Caco-2 (cell line): ENCODE results near the gene CACNB3. TPM values are rescaled to one million over a fixed set of nuclear protein-coding genes. Genes with fewer than 3 reads are reported as not detected.

ENCODE experiments used
- BruUV-seq: library from RNA; stranded (reverse); fragments of 400-500 nt; replicated peaks from 2 replicates; lab custom pipeline; 2021; lab: Mats Ljungman, UMichigan
- CTCF ChIA-PET: fragments of 300-600 bp; sonication (Branson Sonifier 250); formaldehyde crosslinking; loops from one replicate; lab custom pipeline; 2022; ENCODE audit warnings: antibody characterized with exemption; lab: Charles Lee
- POLR2A ChIA-PET: fragments of 300-600 bp; sonication (Branson Sonifier 250); formaldehyde crosslinking; loops from one replicate; lab custom pipeline; 2022; ENCODE audit warnings: antibody characterized with exemption; lab: Charles Lee
- DNase-seq, 2 experiments: peaks; one replicate each; pipeline versions ENCODE4 v3.0.0 to v3.0.0-alpha.2; 2020 to 2022
- H3K27me3 ChIP-seq: replicated peaks from 2 replicates; pipeline ENCODE4 v1.6.0; 2011; ENCODE audit warnings: low read length; ENCODE audit not compliant: control insufficient read depth, insufficient read depth
- H3K36me3 ChIP-seq: 2 replicates; pipeline ENCODE4 v1.5.1; 2011; ENCODE audit warnings: low read length; ENCODE audit not compliant: control insufficient read depth, insufficient read depth
- H3K4me1 ChIP-seq: fragments of 250-450 bp; sonication (Bioruptor Pico); 2 replicates; pipeline ENCODE4 v1.5.1; 2020; ENCODE audit warnings: mild to moderate bottlenecking
- H3K4me3 ChIP-seq: 2 replicates; pipeline ENCODE4 v1.5.1; 2011; ENCODE audit warnings: low read depth, mild to moderate bottlenecking, control low read depth, low read length
- H3K9me3 ChIP-seq: fragments of 250-450 bp; sonication (Bioruptor Pico); 2 replicates; pipeline ENCODE4 v1.5.1; 2020; ENCODE audit warnings: mild to moderate bottlenecking, moderate library complexity
- H3K27ac Mint-ChIP-seq: one replicate; pipeline ENCODE4 v1.8.0; 2022; ENCODE audit warnings: mixed read lengths; ENCODE audit not compliant: unreplicated experiment
- H3K27me3 Mint-ChIP-seq: one replicate; pipeline ENCODE4 v1.8.0; 2022; ENCODE audit warnings: mixed read lengths; ENCODE audit not compliant: insufficient read depth, unreplicated experiment
- H3K36me3 Mint-ChIP-seq: one replicate; pipeline ENCODE4 v1.8.0; 2022; ENCODE audit warnings: mild to moderate bottlenecking, mixed read lengths; ENCODE audit not compliant: insufficient read depth, unreplicated experiment
- H3K4me1 Mint-ChIP-seq: one replicate; pipeline ENCODE4 v1.8.0; 2022; ENCODE audit warnings: low read depth, mixed read lengths; ENCODE audit not compliant: unreplicated experiment
- H3K4me3 Mint-ChIP-seq: one replicate; pipeline ENCODE4 v1.8.0; 2022; ENCODE audit warnings: mild to moderate bottlenecking, moderate library complexity, mixed read lengths; ENCODE audit not compliant: unreplicated experiment
- H3K9me3 Mint-ChIP-seq: one replicate; pipeline ENCODE4 v1.8.0; 2022; ENCODE audit warnings: mixed read lengths; ENCODE audit not compliant: unreplicated experiment
- CTCF ChIP-seq, 2 experiments: fragments of 200-600 bp in 1 of 2; IDR thresholded peaks; 1 replicate in 1 of 2; 2 replicates in 1 of 2; pipeline versions ENCODE4 v1.5.1 to v1.8.0; 2011 to 2022; ENCODE audit warnings: antibody characterized with exemption in 1 of 2, control low read depth in 1 of 2, inconsistent platforms in 1 of 2, low read depth in 1 of 2, low read length in 1 of 2, mild to moderate bottlenecking in 1 of 2, moderate library complexity in 1 of 2; ENCODE audit not compliant: insufficient read depth in 1 of 2, severe bottlenecking in 1 of 2, unreplicated experiment in 1 of 2
- intact Hi-C: fragments of 100-400 bp; cut with micrococcal nuclease; formaldehyde crosslinking; loops from one replicate; pipeline ENCODE4 v1.10.0; 2022; ENCODE audit not compliant: unreplicated experiment
- total RNA-seq: library from RNA; stranded (reverse); gene quantifications from 2 replicates; pipeline ENCODE4 v1.2.3, GENCODE V29; 2022

Gene CACNB3
- total RNA-seq, 1 experiment from 2014 or later, result 20.4 TPM

GRCh38 chr12:48793696-48794095 is 24.6 kb upstream of the CACNB3 start:
- H3K27me3 Mint-ChIP-seq, result no peaks in the 10 kb centered on the region
- H3K4me1 ChIP-seq, result peaks cover 32% of the 10 kb centered on the region
- no peak for TF ChIP-seq CTCF (IDR thresholded peaks at IDR 0.05; ENCODE audit: insufficient read depth in 1 of 2, low read depth in 1 of 2, low read length in 1 of 2, severe bottlenecking in 1 of 2, unreplicated experiment in 1 of 2)
- DNase-seq, result no peak
- no TSS peak for BruUV-seq
- H3K36me3 ChIP-seq, result no peaks in the 10 kb centered on the region
- no peaks in the 10 kb centered on the region for H3K9me3 Mint-ChIP-seq
- H3K27me3 ChIP-seq, result no peaks in the 10 kb centered on the region
- H3K9me3 ChIP-seq, result no peaks in the 10 kb centered on the region
- CTCF ChIA-PET, result interaction anchor here (0.6 to 4.3 kb wide), 3 partner anchors 21 to 72 kb away, joined by 3 to 148 read pairs (median 18); no protein-coding TSS in a partner anchor
- H3K4me3 Mint-ChIP-seq, result no peak overlapping the region
- H3K4me1 Mint-ChIP-seq, result peaks cover 9% of the 10 kb centered on the region
- no peak overlapping the region for H3K4me3 ChIP-seq
- peaks cover 17% of the 10 kb centered on the region for H3K36me3 Mint-ChIP-seq
- H3K27ac Mint-ChIP-seq, result no peak overlapping the region
- intact Hi-C loops, result loop anchor here (2.0 kb wide), 1 partner anchor 21 kb away; no protein-coding TSS in a partner anchor
- POLR2A ChIA-PET, result no interaction called here

DNA sequence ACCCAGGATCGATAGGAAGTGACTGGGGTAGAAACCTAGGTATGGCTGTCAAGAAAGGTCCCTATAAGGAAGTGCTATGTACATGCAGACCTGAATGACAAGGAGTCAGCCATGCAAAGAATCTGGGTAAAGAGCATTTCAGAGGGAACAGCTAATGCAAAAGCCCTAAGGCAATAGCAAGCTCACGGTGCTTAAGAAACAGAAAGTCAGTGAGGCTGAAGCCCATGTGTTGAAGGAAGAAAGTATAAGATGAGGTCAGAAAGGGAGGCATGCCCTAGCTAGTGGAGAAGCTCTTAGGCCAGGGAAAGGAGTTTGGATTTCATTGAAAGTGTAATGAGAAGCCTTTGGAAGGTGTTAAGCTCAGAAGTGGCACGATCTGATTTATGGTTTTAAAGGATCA is 23.4 kb upstream of the CACNB3 start:
- Mint-ChIP-seq H3K27ac (peak overlapping the region; percentile 34), H3K4me1 (peaks cover 9% of the 10 kb centered on the region), H3K4me3 (peak overlapping the region; percentile 9), H3K9me3 (no peaks in the 10 kb centered on the region), H3K27me3 (no peaks in the 10 kb centered on the region), H3K36me3 (peaks cover 5% of the 10 kb centered on the region)
- intact Hi-C loops, result loop anchor here (1.0 to 2.0 kb wide), 3 partner anchors 22 to 79 kb away; partner anchors contain the start of gene CCNT1
- BruUV-seq, result no TSS peak
- Histone ChIP-seq H3K9me3 (no peaks in the 10 kb centered on the region), H3K4me3 (no peak overlapping the region), H3K4me1 (peaks cover 30% of the 10 kb centered on the region), H3K27me3 (no peaks in the 10 kb centered on the region), H3K36me3 (no peaks in the 10 kb centered on the region)
- ChIA-PET POLR2A (interaction anchor here (0.6 to 1.2 kb wide), 5 partner anchors 10 to 113 kb away, joined by 3 to 13 read pairs (median 6); partner anchors contain the start of gene DDX23), CTCF (interaction anchor here (0.6 to 4.3 kb wide), 9 partner anchors 20 to 251 kb away, joined by 3 to 148 read pairs (median 4); partner anchors contain the start of gene KANSL2)
- no peak for TF ChIP-seq CTCF (IDR thresholded peaks at IDR 0.05; ENCODE audit: insufficient read depth in 1 of 2, low read depth in 1 of 2, low read length in 1 of 2, severe bottlenecking in 1 of 2, unreplicated experiment in 1 of 2)
- peak; percentile 65 to 71 for DNase-seq

- H3K36me3 ChIP-seq, result no peaks in the 10 kb centered on the region
- H3K4me1 Mint-ChIP-seq, result peaks cover 9% of the 10 kb centered on the region
- peak; percentile 97 to 98 for TF ChIP-seq CTCF (IDR thresholded peaks at IDR 0.05; ENCODE audit: insufficient read depth in 1 of 2, low read depth in 1 of 2, low read length in 1 of 2, severe bottlenecking in 1 of 2, unreplicated experiment in 1 of 2)
- ChIA-PET POLR2A (interaction anchor here (0.6 to 1.2 kb wide), 5 partner anchors 11 to 56 kb away, joined by 3 to 13 read pairs (median 6); partner anchors contain the start of gene DDX23), CTCF (interaction anchor here (0.5 to 4.3 kb wide), 12 partner anchors 19 to 559 kb away, joined by 3 to 148 read pairs (median 4); partner anchors contain the start of gene KANSL2)
- no peak overlapping the region for H3K4me3 ChIP-seq
- DNase-seq, result peak; percentile 85 to 86
- H3K36me3 Mint-ChIP-seq, result peaks cover 4% of the 10 kb centered on the region
- H3K27me3 ChIP-seq, result no peaks in the 10 kb centered on the region
- no peaks in the 10 kb centered on the region for H3K9me3 ChIP-seq
- peak overlapping the region; percentile 34 for H3K27ac Mint-ChIP-seq
- H3K9me3 Mint-ChIP-seq, result no peaks in the 10 kb centered on the region
- intact Hi-C loops, result loop anchor here (1.0 to 2.0 kb wide), 5 partner anchors 23 to 253 kb away; partner anchors contain the start of gene CCNT1
- peaks cover 25% of the 10 kb centered on the region for H3K4me1 ChIP-seq
- H3K27me3 Mint-ChIP-seq, result no peaks in the 10 kb centered on the region
- peak overlapping the region; percentile 49 for H3K4me3 Mint-ChIP-seq
- BruUV-seq, result no TSS peak
Measured at GRCh38 chr12:48795550-48796455, 22.5 kb upstream of the CACNB3 start.
